NCI-H2196 (cell line): ENCODE measurements around the gene SLC44A5.
"Not testable (repeated sequence)": the region's sequence is repeated elsewhere in the genome, so short reads cannot be mapped to it uniquely, and the experiment has no call there.

ENCODE experiments used
- DNase-seq: peaks from one replicate; lab custom pipeline; 2025; ENCODE audit not compliant: unreplicated experiment; lab: John Stamatoyannopoulos, UW

SLC44A5 gene

GRCh38 chr1:75522389-75522788 is 88.5 kb downstream of the SLC44A5 start:
- DNase-seq: no peak

DNA sequence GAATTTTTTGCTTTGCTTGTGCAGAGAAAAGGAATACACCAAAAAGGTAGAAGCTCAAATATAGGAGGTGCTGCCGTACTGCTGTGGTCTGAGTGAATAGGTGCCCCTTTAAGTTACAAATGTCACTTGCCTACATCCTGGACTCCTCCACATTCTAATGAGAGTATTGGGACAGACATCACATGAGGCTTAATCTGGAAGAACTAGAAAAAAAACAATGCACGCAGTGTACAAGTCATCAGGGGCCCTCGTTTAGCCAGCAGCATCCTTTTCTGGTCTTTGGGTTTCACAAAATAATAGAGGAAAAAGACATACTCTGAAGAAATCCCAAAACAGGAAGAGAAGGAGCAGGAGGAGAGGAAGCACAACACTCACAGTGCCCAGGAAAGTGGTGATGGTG is 89.3 kb downstream of the SLC44A5 start:
- DNase-seq: no peak

GRCh38 chr1:75520862-75521475 is 89.9 kb downstream of the SLC44A5 start:
- DNase-seq: no peak

DNA sequence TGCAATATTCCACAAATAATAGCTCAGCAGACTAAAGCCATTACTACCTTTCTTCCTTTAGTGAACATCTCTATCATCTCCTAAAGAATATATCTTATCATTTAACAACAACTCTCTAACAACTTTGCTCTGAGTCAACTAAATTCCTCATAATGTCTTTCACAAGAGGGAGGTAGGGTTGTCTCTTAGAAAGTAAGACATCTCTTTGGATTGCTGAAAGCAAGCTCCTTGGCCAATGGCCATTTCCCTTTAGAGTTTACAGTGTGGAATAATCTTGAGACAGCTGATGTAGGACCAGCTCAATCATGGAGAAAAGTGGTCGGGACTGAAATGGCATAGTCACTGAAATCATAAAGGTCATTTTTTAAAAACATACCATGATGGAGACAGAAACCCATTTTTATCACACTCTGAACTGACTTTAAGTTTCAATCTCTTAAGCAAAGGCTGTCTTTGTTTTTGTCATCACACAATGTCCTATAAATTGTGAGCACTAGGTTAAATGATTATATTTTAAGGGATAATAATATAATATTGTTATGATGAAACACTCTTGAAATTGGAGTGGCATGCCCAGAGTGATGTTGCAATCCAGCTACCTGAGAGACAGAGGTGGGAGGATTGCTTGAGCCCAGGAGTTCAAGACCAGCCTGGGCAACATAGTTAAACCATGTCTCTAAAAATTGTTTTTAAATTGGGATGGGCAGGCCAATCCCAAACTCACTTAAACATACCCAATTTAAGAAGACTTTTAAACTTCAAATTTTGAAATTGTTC is 91.1 kb downstream of the SLC44A5 start:
- DNase-seq: no peak

DNA sequence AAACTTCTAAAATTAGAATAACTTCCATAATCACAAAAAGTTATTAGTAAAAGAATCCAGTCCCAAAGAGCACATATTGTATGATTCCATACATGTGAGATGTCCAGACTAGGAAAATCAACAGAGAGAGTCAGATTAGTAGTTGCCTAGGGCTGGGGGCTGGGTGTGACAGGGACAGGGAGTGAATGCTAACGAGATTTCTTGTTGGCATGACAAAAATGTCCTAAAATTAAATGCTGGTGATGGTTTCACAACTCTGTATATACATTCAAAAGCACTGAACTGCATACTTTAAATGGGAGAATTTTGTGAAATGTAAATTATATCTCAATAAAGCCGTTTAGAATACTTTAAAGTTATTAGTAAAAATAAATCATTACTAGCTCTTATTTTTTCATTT is 92.2 kb downstream of the SLC44A5 start:
- DNase-seq: no peak

GRCh38 chr1:75514270-75514669 is 96.6 kb downstream of the SLC44A5 start:
- no peak for DNase-seq

- no peak for DNase-seq
These were observed 103.9 kb downstream of the SLC44A5 start for GRCh38 chr1:75506976-75507375.

GRCh38 chr1:75503221-75503974 is 107.5 kb downstream of the SLC44A5 start:
- no peak for DNase-seq

DNA sequence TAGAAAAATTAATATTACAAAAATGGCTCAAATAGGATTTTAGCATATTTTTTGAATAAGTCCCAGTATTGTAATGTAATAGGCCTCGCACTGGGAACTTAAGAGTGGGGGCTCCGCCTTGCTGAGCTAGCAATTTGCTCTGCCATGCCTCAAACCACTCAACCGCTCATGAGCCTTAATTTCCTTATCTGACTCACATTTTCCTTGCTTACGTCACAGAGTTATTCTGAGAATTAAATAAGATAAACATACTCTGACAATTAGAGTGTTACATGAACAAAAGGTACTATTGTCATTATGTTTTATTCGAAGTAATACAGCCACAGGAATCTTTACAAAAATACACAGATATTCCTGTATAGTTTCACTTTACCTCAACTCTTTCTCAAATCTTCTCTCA is 108.1 kb downstream of the SLC44A5 start:
- DNase-seq: no peak

DNA sequence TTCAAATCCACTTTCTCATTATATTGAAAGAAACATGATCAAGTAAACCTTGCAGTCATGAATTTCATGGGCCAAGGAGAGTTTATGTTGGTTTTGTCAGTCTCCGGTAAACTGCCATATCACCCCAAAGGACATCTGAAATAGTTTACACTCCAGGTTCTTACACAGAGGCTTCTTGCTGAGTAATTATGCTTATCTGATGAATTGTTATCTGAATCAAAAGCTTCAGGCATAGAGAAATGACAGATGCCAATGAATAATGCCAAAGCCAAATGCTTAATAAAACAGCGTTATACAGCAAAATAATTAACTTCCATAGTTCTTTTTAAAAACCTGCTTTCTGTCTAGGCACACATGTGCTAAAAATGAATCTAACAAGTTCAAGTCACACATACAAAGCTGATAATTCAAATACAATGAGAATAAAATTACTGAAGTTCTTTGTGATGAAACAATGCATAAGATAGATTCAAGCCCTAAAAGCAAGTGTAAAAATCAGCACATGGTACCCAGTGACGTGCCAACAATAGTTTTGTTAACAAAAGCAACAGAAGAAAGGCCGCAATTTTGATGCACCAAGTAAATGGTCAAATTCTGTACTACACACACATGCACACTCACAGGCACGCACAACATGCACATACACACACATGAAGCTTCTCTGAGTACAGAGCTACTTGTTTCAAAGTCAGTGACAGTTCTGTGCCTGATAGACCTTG is 109.2 kb downstream of the SLC44A5 start:
- DNase-seq: no peak

DNA sequence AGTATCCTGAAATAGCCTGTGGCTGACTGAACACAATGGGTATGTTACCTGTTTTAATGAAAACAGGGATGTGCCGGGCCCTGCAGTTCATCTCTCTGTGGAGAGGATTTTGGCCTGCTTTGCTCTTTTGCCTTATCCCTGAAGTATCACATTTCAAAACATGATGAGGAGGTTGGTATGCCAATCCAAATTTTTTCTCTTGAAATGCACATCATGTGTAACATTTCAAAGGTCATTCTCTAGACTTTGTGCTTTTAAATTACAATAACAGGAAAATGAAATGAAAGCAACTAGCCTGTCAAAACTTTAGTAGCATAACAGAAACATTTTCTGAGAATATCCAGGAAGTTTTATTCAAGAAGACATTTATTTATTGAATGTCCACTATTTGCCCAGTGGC is 118.9 kb downstream of the SLC44A5 start:
- DNase-seq: no peak

GRCh38 chr1:75487399-75487798 is 123.5 kb downstream of the SLC44A5 start:
- DNase-seq: no peak

DNA sequence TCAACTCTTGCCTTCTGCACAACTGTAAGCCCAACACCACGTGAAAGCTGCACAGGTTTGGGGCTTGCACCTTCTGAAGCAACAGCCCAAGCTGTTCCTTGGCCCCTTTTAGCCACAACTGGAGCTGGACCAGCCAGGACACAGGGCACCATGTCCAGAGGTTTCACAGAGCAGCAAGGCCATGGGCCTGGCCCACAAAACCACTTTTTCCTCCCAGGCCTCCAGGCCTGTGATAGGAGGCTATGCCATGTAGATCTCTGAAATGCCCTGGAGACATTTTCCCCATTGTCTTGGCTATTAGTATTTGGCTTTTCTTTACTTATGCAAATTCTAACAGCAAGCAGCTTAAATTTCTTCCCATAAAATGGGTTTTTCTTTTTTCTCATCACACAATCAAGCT is 126.1 kb downstream of the SLC44A5 start:
- no peak for DNase-seq

DNA sequence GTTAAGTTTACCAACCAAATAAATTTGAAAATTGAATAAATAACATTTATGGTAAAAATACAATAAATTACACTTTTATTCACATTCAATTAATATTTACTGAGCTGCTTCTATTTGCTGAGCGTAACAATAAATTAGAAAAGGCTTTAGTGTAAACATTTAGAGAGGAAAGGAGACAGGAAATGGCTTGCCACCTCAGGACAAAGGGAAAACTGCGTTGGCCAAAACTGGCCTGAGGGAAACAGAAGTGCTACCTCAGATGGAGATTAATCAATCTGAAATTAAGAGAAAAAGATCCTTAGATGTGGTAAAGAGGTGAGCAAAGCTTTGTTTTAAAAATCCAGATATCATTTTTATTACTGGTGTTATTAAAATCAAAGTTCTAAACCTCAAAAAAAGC is 128.0 kb downstream of the SLC44A5 start:
- DNase-seq: no peak

DNA sequence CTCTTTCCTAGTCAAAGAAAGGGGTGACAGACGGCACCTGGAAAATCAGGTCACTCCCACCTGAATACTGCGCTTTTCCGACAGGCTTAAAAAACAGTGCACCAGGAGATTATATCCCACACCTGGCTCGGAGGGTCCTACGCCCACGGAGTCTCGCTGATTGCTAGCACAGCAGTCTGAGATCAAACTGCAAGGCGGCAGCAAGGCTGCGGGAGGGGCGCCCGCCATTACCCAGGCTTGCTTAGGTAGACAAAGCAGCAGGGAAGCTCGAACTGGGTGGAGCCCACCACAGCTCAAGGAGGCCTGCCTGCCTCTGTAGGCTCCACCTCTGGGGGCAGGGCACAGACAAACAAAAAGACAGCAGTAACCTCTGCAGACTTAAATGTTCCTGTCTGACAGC is 134.4 kb downstream of the SLC44A5 start:
- DNase-seq: not testable (repeated sequence)

- no peak for DNase-seq
These were observed 135.2 kb downstream of the SLC44A5 start for GRCh38 chr1:75475696-75476095.

DNA sequence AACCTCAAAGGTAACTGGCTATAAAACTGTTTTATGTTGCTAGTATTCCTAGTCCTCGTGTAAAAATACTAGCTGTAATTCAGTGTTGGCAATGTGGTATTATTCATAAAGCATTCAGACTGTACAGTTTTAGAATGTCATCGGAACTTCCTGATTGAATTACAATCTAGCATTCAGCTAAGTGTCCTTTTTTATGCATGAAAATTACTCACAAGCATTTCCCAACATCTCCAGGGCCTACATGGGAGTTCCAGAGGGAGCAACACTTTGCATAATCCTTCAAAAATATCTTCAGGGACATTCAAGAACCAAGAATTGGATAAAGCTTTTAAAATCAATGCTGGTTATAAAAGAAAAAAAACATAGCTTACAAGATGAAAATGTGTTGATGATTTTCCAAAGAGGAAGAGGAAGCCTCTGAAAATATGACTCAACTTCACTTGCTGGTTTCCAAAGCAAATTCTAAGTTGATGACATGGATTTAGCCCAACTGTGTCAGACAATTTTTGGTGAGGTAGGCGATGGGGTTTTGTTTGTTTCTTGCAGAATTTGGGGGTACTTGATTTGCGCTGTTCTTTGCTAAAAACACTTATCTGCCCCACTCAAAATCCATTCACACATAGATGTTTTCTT is 137.8 kb downstream of the SLC44A5 start:
- DNase-seq: no peak

DNA sequence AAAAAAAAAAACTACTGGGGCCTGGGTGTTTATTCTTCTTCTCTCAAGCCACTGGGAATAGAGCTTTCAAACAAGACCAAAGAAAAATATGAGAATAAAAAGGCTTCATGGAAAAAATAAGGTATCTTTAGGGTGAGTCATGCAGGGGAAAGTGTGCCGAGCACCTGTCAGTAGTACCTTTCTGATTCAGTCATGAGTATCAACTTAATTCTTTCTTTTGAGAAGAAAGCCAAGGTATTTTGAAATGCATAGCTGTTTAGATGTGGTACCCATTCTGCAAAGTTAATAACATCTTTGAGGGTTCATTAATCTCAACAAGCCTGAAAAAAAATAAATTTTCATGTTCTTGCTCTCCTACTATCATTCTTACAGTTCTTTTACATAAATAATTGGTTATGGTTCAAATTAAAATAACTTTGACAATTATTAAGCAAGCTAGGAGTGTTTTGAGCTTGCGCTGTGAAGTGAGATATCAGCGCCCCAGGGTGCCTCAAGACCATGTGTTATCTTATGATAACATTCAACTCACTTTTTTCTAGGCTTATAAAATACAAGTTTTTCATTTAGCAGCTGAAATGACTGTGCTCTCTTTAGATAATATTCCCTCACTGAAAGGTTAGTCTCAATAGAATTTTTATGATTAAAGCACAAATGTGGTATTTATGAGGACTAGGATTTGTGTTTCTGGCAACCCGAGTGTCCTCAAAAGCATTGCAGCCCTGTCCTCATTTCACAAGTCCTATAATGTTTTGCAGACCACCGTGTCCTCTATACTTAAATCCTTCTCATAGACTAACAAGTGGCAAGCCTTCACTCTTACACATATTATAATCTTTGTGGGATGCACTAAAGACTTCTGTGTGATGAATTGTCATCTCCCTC is 138.6 kb downstream of the SLC44A5 start:
- no peak for DNase-seq

DNA sequence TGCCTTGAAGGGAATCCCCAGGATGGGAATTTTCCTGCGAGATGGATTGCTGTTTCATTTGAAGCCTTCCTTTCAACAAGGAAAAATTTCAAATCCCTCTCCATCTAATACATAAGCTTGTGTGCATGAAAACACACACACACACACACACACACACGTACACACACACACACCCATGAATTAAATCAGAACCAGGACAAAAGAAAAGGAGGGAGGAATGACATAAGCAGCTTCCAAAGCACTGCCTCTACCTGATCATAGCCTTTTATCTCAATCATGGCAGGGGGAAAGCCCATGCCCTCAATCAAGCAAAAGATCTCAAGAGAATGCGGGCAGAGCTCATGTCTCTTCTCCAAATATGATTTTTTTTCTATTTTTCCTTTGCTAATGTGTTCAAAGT is 139.7 kb downstream of the SLC44A5 start:
- no peak for DNase-seq

DNA sequence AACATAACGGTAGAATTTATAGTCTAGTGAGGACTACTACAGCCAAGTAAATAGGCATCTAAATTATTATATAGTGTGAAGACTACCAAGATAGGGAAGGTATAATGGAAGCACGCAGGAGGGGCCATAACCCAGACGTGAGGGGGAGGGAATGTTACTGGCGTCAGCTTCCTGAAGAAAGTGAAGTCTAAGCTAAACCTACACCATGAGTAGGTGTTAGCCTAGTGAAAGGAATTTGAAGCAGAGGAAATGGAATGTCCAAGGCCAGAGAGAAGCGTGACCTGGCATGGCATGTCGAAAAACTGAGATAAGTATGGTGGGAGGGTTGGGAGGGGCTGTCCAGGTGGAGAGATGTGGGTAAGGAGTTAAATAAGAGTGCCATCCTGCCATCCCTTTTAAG is 140.5 kb downstream of the SLC44A5 start:
- DNase-seq: no peak
